T-helper 2 cell treated with Interferon-gamma antibody and Interleukin-4, amounts not matched to agents 5 μg/mL and 100 μg/mL, for 36 hours (primary cell): ENCODE results near the gene TMEM150A.

Experiments used
- DNase-seq: peaks from one replicate; pipeline ENCODE4 v3.0.0; 2021; ENCODE audit warnings: low spot score
- H3K27ac Mint-ChIP-seq: one replicate; pipeline ENCODE4 v1.8.0; 2021; ENCODE audit warnings: mild to moderate bottlenecking, mixed read lengths
- H3K27me3 Mint-ChIP-seq: one replicate; pipeline ENCODE4 v1.8.0; 2021; ENCODE audit warnings: low read depth, mixed read lengths
- H3K36me3 Mint-ChIP-seq: one replicate; pipeline ENCODE4 v1.8.0; 2021; ENCODE audit warnings: low read depth, mixed read lengths
- H3K4me1 Mint-ChIP-seq: one replicate; pipeline ENCODE4 v1.8.0; 2021; ENCODE audit warnings: low read depth, mixed read lengths
- H3K4me3 Mint-ChIP-seq: one replicate; pipeline ENCODE4 v1.8.0; 2022; ENCODE audit warnings: mild to moderate bottlenecking, moderate library complexity, mixed read lengths
- H3K9me3 Mint-ChIP-seq: one replicate; pipeline ENCODE4 v1.8.0; 2021; ENCODE audit warnings: mixed read lengths

The TMEM150A gene

GRCh38 chr2:85602476-85603234 is at the start of gene TMEM150A:
Gene TMEM150A, minus strand, starts transcription at chr2:85602698. Its CDS starts 750 bp downstream, at chr2:85601948.
- Mint-ChIP-seq H3K9me3 (no peaks in the 10 kb centered on the region), H3K36me3 (peaks cover 7% of the 10 kb centered on the region), H3K27me3 (no peaks in the 10 kb centered on the region), H3K27ac (peak within 1 kb of the TSS; percentile 67), H3K4me1 (peaks cover 11% of the 10 kb centered on the region), H3K4me3 (peak within 1 kb of the TSS; percentile 89)
- DNase-seq = peak; percentile 92

- Mint-ChIP-seq H3K4me3 (no peak overlapping the region), H3K27ac (no peak overlapping the region), H3K27me3 (no peaks in the 10 kb centered on the region), H3K4me1 (peaks cover 1% of the 10 kb centered on the region), H3K9me3 (no peaks in the 10 kb centered on the region), H3K36me3 (peaks cover 52% of the 10 kb centered on the region)
- DNase-seq = no peak
These were observed 49.6 kb upstream of the TMEM150A start for GRCh38 chr2:85652056-85652455.

DNA sequence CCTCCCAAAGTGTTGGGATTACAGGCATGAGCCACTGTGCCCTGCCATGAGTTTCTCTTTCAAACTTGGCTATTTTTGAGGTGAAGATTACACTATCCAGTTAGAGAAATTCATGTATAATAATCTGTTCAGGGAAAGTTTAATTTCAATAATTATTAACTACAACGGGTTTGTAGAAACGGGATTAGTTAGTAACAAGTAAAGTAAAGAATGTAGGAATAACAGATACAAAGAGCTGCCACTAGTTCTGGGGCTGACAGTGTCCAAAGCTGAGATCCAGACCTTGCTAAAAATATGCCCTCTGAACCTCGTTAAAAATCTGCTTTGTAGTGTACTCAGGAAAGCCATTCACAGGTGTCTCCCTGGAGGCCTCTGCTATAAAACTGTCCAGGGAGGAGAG is 48.6 kb upstream of the TMEM150A start:
- Mint-ChIP-seq H3K4me3 (no peak overlapping the region), H3K9me3 (no peaks in the 10 kb centered on the region), H3K27ac (no peak overlapping the region), H3K27me3 (no peaks in the 10 kb centered on the region), H3K36me3 (peaks cover 58% of the 10 kb centered on the region), H3K4me1 (peaks cover 1% of the 10 kb centered on the region)
- no peak for DNase-seq

- peaks cover 61% of the 10 kb centered on the region for H3K36me3 Mint-ChIP-seq
- no peak overlapping the region for H3K4me3 Mint-ChIP-seq
- no peaks in the 10 kb centered on the region for H3K27me3 Mint-ChIP-seq
- no peak for DNase-seq
- peaks cover 1% of the 10 kb centered on the region for H3K4me1 Mint-ChIP-seq
- no peaks in the 10 kb centered on the region for H3K9me3 Mint-ChIP-seq
- no peak overlapping the region for H3K27ac Mint-ChIP-seq
These were observed 48.0 kb upstream of the TMEM150A start for GRCh38 chr2:85650456-85650855.

DNA sequence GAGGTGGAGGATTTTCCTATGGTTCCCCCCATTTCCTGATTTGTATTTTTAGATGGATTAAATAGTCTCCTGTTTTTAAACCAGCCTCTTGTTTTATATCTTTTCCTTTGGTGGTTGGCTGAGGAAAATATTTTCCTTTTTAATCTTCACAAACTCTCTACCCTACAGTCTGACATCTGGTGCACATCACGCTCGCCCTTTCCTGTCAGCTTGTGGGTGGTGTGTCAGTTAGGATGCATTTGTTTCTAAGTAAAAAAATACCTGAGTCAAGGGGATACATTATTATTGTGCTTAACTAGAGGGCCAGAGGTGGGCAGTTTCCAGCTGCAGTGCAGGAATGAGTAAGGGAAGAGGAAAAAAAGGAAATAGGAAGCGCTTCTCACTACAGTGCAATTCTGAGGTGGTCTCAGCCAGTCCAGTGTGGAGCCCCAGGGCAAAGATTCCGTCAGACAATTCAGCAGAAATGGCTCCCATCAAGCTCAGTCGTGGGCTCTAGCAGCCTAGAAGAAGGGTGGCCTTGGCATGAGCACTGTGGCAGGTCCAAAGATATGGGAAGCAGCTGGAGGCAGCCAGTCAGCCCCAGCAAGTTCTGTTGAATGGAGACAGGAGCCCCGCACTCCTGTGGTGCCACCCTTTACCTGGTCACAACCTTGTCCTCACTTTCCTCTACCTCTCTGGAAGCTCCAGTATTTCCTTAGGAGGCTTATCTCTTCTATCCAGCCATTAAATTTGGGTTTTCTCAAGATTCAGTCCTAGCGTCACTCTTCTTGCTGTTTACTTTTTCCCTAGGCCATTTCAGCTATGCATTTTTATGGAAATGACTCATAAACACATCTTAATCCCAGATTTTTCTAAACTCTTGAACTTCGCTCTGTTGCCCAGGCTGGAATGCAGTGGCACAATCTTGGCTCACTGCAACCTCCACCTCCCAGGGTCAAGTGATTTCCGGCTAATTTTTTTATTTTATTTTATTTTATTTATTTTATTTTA is 47.0 kb upstream of the TMEM150A start:
- H3K36me3 Mint-ChIP-seq = peaks cover 64% of the 10 kb centered on the region
- H3K4me3 Mint-ChIP-seq = no peak overlapping the region
- H3K27me3 Mint-ChIP-seq = no peaks in the 10 kb centered on the region
- no peak for DNase-seq
- H3K4me1 Mint-ChIP-seq = peaks cover 1% of the 10 kb centered on the region
- H3K27ac Mint-ChIP-seq = no peak overlapping the region
- no peaks in the 10 kb centered on the region for H3K9me3 Mint-ChIP-seq

DNA sequence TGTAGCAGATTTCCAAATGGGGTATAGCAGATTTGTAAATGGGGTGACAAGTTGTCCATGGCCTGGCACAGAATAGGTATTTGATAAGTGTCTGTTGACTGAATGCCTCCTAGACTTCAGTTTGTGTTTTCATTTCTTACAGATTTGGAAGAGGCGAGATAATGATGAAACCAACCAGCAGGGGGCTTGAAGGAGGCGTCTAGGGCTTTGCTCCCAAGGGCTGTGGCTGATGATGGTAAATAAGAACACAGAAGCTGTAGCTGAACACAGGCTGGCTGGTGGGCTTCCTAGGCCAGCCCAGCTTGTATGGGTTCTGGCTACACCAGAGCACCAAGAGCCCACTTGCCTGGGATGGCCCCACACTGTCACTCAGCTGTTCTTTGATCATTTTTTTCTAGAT is 46.1 kb upstream of the TMEM150A start:
- Mint-ChIP-seq H3K4me1 (peaks cover 1% of the 10 kb centered on the region), H3K36me3 (peaks cover 63% of the 10 kb centered on the region), H3K9me3 (no peaks in the 10 kb centered on the region), H3K27me3 (no peaks in the 10 kb centered on the region), H3K4me3 (no peak overlapping the region), H3K27ac (no peak overlapping the region)
- DNase-seq = no peak

DNA sequence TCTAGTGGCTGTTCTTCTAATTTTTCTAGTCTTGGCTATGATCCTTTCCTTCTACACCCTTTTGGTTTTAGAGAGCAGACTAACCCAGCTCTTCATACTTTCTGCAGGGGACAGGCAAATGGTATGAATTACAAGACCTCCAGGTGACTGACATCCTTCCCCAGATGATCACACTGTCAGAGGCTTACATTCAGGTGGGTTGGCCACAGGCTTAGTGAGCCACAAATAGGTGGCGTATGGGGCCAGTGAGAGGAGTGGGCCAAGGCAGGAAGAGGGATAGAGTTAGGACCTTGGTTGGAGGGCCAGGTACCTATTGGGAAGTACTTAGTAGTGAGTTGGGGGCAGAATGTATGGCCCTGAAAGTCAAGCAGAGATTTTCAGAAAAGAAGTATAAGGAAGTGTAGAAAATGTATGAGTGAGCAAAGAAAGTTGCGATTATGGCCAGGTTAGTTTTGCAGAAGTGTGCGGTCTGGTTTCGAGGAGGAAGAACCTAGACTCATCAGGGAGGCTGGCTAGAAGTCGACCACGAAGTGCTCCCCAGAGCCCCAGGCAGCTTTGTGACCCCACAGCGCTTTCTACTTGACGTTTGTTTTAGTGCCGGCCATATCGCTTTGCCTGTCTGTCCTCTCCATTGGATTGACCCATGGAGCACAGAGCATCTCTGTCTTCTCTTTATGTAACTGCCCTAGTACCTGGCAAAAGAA is 45.5 kb upstream of the TMEM150A start:
- Mint-ChIP-seq H3K4me3 (no peak overlapping the region), H3K27me3 (no peaks in the 10 kb centered on the region), H3K4me1 (peaks cover 2% of the 10 kb centered on the region), H3K9me3 (no peaks in the 10 kb centered on the region), H3K36me3 (peaks cover 63% of the 10 kb centered on the region), H3K27ac (no peak overlapping the region)
- DNase-seq = no peak

DNA sequence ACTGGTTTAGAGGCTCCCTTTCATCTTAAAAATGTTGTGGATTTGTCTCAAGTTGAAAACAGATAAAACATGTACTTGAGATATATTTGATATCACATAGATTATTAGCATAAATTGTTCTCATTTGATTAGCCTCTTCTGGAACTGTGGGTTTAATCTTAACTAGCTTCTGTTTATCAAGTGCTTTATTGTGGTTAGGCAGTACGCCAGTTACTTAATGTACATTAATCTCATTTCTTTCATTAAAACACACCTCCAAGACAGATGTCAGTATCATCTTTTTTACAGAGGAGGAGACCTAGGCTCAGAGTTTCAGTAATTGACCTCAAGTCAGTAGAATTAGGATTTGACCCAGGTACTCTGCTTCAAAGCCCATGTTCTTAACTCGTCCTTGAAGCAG is 43.7 kb upstream of the TMEM150A start:
- Mint-ChIP-seq H3K9me3 (no peaks in the 10 kb centered on the region), H3K27ac (no peak overlapping the region), H3K4me1 (peaks cover 14% of the 10 kb centered on the region), H3K36me3 (peaks cover 70% of the 10 kb centered on the region), H3K4me3 (no peak overlapping the region), H3K27me3 (no peaks in the 10 kb centered on the region)
- DNase-seq = no peak

DNA sequence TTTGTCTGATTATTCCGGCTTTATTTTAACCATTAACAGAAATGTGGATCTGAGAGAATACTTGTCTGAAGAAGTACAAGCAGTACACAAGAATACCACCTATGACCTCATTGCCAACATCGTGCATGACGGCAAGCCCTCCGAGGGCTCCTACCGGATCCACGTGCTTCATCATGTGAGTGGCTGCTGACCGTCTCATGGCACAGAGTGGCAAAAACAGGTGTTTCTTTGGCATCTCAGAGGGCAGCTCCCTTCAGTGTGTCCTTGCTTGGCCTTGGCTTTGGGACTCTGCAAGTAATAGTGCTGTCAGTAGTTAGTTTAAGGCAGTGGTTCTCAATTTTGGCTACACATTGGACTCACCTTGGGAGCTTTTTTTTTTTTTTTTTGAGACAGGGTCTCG is 42.4 kb upstream of the TMEM150A start:
- H3K9me3 Mint-ChIP-seq = no peaks in the 10 kb centered on the region
- H3K36me3 Mint-ChIP-seq = peaks cover 74% of the 10 kb centered on the region
- H3K27me3 Mint-ChIP-seq = no peaks in the 10 kb centered on the region
- H3K27ac Mint-ChIP-seq = no peak overlapping the region
- H3K4me1 Mint-ChIP-seq = peaks cover 14% of the 10 kb centered on the region
- no peak for DNase-seq
- H3K4me3 Mint-ChIP-seq = no peak overlapping the region

GRCh38 chr2:85642725-85643124 is 40.2 kb upstream of the TMEM150A start:
- Mint-ChIP-seq H3K27ac (peak overlapping the region; percentile 65), H3K4me3 (no peak overlapping the region), H3K9me3 (no peaks in the 10 kb centered on the region), H3K36me3 (peaks cover 65% of the 10 kb centered on the region), H3K27me3 (no peaks in the 10 kb centered on the region), H3K4me1 (peaks cover 13% of the 10 kb centered on the region)
- no peak for DNase-seq

GRCh38 chr2:85635636-85636035 is 33.1 kb upstream of the TMEM150A start:
- Mint-ChIP-seq H3K27me3 (no peaks in the 10 kb centered on the region), H3K36me3 (peaks cover 62% of the 10 kb centered on the region), H3K4me1 (peaks cover 6% of the 10 kb centered on the region), H3K27ac (no peak overlapping the region), H3K4me3 (no peak overlapping the region), H3K9me3 (no peaks in the 10 kb centered on the region)
- no peak for DNase-seq

DNA sequence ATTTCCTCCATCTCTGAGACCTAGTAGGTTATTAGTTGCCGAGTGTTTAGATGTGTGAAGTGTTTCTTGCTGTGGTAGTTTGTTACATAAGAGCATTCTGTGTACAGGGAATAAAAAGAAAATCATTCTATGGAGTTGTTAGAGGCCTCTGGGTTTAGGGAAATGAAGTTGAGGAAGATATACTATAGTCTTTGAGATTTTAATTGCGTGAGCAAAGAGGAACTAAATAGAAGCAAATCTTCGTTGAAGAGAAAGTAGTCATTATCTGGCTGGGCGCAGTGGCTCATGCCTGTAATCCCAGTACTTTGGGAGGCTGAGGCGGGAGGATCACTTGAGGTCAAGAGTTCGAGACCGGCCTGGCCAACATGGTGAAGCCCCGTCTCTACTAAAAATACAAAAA is 32.5 kb upstream of the TMEM150A start:
- Mint-ChIP-seq H3K4me3 (no peak overlapping the region), H3K4me1 (peaks cover 6% of the 10 kb centered on the region), H3K27me3 (no peaks in the 10 kb centered on the region), H3K9me3 (no peaks in the 10 kb centered on the region), H3K36me3 (peaks cover 65% of the 10 kb centered on the region), H3K27ac (no peak overlapping the region)
- no peak for DNase-seq

- Mint-ChIP-seq H3K36me3 (peaks cover 61% of the 10 kb centered on the region), H3K4me3 (no peak overlapping the region), H3K27me3 (no peaks in the 10 kb centered on the region), H3K9me3 (no peaks in the 10 kb centered on the region), H3K4me1 (peaks cover 10% of the 10 kb centered on the region), H3K27ac (no peak overlapping the region)
- no peak for DNase-seq
These were observed 28.8 kb upstream of the TMEM150A start for GRCh38 chr2:85631316-85631715.

DNA sequence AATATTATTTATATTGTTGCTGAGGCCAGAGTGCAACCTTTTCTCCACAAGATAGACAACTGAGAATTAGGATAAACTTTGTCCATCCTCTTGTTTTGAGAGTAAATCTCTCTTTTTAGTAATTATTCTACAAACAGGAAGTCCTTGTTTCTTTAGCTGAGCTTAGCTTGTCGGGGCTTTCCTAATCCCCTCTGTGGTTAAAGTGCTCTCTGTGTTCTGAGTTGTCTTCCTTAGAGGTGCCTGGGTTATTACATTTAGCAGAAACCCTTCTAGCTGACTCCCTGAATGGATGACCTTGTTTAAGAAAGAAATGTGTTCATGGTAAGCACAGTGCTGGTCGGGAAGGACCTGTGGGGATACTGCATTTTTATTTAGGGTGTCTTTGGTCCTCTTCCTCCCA is 26.2 kb upstream of the TMEM150A start:
- H3K4me3 Mint-ChIP-seq = no peak overlapping the region
- no peak overlapping the region for H3K27ac Mint-ChIP-seq
- H3K4me1 Mint-ChIP-seq = peaks cover 9% of the 10 kb centered on the region
- no peak for DNase-seq
- H3K9me3 Mint-ChIP-seq = no peaks in the 10 kb centered on the region
- H3K36me3 Mint-ChIP-seq = peaks cover 66% of the 10 kb centered on the region
- no peaks in the 10 kb centered on the region for H3K27me3 Mint-ChIP-seq
